Measurements from ENCODE around the gene ZNHIT2. TPM values are rescaled to one million over a fixed set of nuclear protein-coding genes. Genes with fewer than 3 reads are reported as not detected.

ZNHIT2 gene
- polyA plus RNA-seq, 1 donor (not counting 4 experiments of a cell fraction or from before 2014, with no cell fraction given) = 2.6 TPM

- H3K79me2 ChIP-seq (ENCODE audit: control insufficient read depth, insufficient read depth, low read length) = peaks cover 46% of the 10 kb centered on the region
- H3K27ac ChIP-seq (ENCODE audit: control insufficient read depth, insufficient read depth, low read length) = no peak overlapping the region
- peaks cover 22% of the 10 kb centered on the region for H3K4me1 ChIP-seq (ENCODE audit: control insufficient read depth, extremely low read depth, insufficient read depth, low read length)
- no peaks in the 10 kb centered on the region for H4K20me1 ChIP-seq (ENCODE audit: control insufficient read depth, extremely low read depth, insufficient read depth, low read length)
- TF ChIP-seq CTCF (optimal IDR thresholded peaks at IDR 0.05 in 1 of 3, IDR thresholded peaks at IDR 0.05 in 1 of 3, conservative IDR thresholded peaks at IDR 0.05 in 1 of 3; ENCODE audit: extremely low read depth in 1 of 3, insufficient read depth in 2 of 3, low read length in 3 of 3) = no peak
- H3K27me3 ChIP-seq (ENCODE audit: control insufficient read depth, extremely low read depth, insufficient read depth, low read length) = no peaks in the 10 kb centered on the region
- no peak overlapping the region for H3K9ac ChIP-seq (ENCODE audit: control insufficient read depth, extremely low read depth, insufficient read depth, low read length)
- peaks cover 0 to 31% of the 10 kb centered on the region in 2 experiments for H3K36me3 ChIP-seq (ENCODE audit: control insufficient read depth in 2 of 2, extremely low read depth in 1 of 2, insufficient read depth in 2 of 2, low read length in 2 of 2)
- H3K4me2 ChIP-seq (ENCODE audit: control insufficient read depth, extremely low read depth, insufficient read depth, low read depth, low read length) = no peak overlapping the region
- H2AFZ ChIP-seq (ENCODE audit: control insufficient read depth, low read length) = no peak overlapping the region
- H3K9me1 ChIP-seq (ENCODE audit: control insufficient read depth, extremely low read depth, insufficient read depth, low read length) = peaks cover 3% of the 10 kb centered on the region
- no peak for DNase-seq (ENCODE audit: low read depth, low spot score)
- no peak overlapping the region for H3K4me3 ChIP-seq (ENCODE audit: control insufficient read depth in 2 of 3, extremely low read depth in 1 of 3, insufficient read depth in 2 of 3, low read depth in 1 of 3, low read length in 3 of 3)
- no peaks in the 10 kb centered on the region for H3K9me3 ChIP-seq (ENCODE audit: control insufficient read depth, low read depth, low read length)
- dilution Hi-C loops (cut with MboI; ENCODE audit: extremely low pct_ligation_motif_present, low sequenced_read_pairs) = no loop called here
- FAIRE-seq = no peak
Observed at GRCh38 chr11:65078786-65079342, 38.6 kb downstream of the ZNHIT2 start.

- FAIRE-seq = no peak
- Histone ChIP-seq H3K79me2 (ENCODE audit: control insufficient read depth, insufficient read depth, low read length) (peaks cover 39% of the 10 kb centered on the region), H3K9ac (ENCODE audit: control insufficient read depth, extremely low read depth, insufficient read depth, low read length) (no peak overlapping the region)
Observed at GRCh38 chr11:65078151-65078550, 39.4 kb downstream of the ZNHIT2 start.

More at GRCh38 chr11:65078151-65078550, 39.4 kb downstream of the ZNHIT2 start:
- H3K27me3 ChIP-seq (ENCODE audit: control insufficient read depth, extremely low read depth, insufficient read depth, low read length) = no peaks in the 10 kb centered on the region
- peaks cover 20% of the 10 kb centered on the region for H3K4me1 ChIP-seq (ENCODE audit: control insufficient read depth, extremely low read depth, insufficient read depth, low read length)
- H3K4me3 ChIP-seq (ENCODE audit: control insufficient read depth in 2 of 3, extremely low read depth in 1 of 3, insufficient read depth in 2 of 3, low read depth in 1 of 3, low read length in 3 of 3) = no peak overlapping the region
- TF ChIP-seq CTCF (optimal IDR thresholded peaks at IDR 0.05 in 1 of 3, IDR thresholded peaks at IDR 0.05 in 1 of 3, conservative IDR thresholded peaks at IDR 0.05 in 1 of 3; ENCODE audit: extremely low read depth in 1 of 3, insufficient read depth in 2 of 3, low read length in 3 of 3) = peak; percentile 83 to 86 (median 85)
- no peak for TF ChIP-seq EZH2 (IDR thresholded peaks at IDR 0.05; ENCODE audit: low read length)
- no peaks in the 10 kb centered on the region for H3K9me3 ChIP-seq (ENCODE audit: control insufficient read depth, low read depth, low read length)
- H3K27ac ChIP-seq (ENCODE audit: control insufficient read depth, insufficient read depth, low read length) = no peak overlapping the region
- peaks cover 0 to 31% of the 10 kb centered on the region in 2 experiments for H3K36me3 ChIP-seq (ENCODE audit: control insufficient read depth in 2 of 2, extremely low read depth in 1 of 2, insufficient read depth in 2 of 2, low read length in 2 of 2)
- H4K20me1 ChIP-seq (ENCODE audit: control insufficient read depth, extremely low read depth, insufficient read depth, low read length) = no peaks in the 10 kb centered on the region
- dilution Hi-C loops (cut with MboI; ENCODE audit: extremely low pct_ligation_motif_present, low sequenced_read_pairs) = no loop called here
- H3K4me2 ChIP-seq (ENCODE audit: control insufficient read depth, extremely low read depth, insufficient read depth, low read depth, low read length) = no peak overlapping the region
- no peak for DNase-seq (ENCODE audit: low read depth, low spot score)
- peaks cover 3% of the 10 kb centered on the region for H3K9me1 ChIP-seq (ENCODE audit: control insufficient read depth, extremely low read depth, insufficient read depth, low read length)
- peak overlapping the region; percentile 41 for H2AFZ ChIP-seq (ENCODE audit: control insufficient read depth, low read length)
